ENCODE results near the gene PES1.
"Not testable (repeated sequence)": the region's sequence is repeated elsewhere in the genome, so short reads cannot be mapped to it uniquely, and the experiment has no call there.

The PES1 gene

DNA sequence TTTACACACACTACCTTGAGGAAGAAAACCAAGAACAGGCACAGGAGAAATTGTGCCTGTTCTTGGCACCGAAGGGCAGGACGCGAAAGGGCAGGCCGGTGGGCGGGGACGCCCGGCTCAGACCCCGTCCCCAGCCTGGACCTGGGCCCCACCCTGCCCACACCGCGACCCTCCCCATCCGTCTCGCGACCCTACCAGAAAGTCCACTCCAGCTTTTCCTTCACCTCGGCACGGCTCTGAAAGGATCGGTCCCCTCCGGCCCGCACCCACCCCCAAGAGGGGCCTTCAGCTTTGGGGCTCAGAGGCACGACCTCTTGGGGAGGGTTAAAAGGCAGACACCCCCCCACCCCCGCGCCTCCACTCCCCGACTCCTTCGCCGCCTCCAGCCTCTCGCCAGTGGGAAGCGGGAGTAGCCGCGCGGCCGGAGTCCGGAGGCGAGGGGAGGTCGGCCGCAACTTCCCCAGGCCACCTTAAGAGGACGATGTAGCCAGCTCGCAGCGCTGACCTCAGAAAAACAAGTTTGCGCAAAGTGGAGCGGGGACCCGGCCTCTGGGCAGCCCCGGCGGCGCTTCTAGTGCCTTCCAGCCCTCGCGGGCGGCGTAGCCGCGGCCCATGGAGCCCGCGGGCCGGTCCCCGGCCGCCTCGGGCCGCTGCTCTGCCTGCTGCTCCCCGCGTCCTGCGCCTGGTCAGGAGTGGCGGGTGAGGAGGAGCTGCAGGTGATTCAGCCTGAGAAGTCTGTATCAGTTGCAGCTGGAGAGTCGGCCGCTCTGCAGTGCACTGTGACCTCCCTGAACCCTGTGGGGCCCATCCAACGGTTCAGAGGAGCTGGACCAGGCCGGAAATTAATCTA lies 49.5 kb downstream of the PES1 start:
- H3K4me1 ChIP-seq (ENCODE audit: control insufficient read depth in 5 of 5, insufficient read depth in 5 of 5, low read length in 5 of 5) = peaks cover 0 to 11% (median 4%) of the 10 kb centered on the region in 5 donors
- no peak overlapping the region for H3K9ac ChIP-seq (ENCODE audit: low read length in 5 of 5)
- no peaks in the 10 kb centered on the region for H3K9me3 ChIP-seq (ENCODE audit: control insufficient read depth in 5 of 5, low read length in 5 of 5)
- H3K27ac ChIP-seq (ENCODE audit: low read depth, low read length) = no peak overlapping the region
- H3K27me3 ChIP-seq (ENCODE audit: control insufficient read depth in 5 of 5, insufficient read depth in 4 of 5, low read length in 5 of 5) = peaks cover 15 to 37% (median 27%) of the 10 kb centered on the region in 5 donors
- no peaks in the 10 kb centered on the region for H3K36me3 ChIP-seq (ENCODE audit: control insufficient read depth in 5 of 5, insufficient read depth in 5 of 5, low read length in 5 of 5)
- peak overlapping the region in 2 of 5 donors; percentile 12 to 42 for H3K4me3 ChIP-seq (ENCODE audit: low read depth in 1 of 5, low read length in 5 of 5)

DNA sequence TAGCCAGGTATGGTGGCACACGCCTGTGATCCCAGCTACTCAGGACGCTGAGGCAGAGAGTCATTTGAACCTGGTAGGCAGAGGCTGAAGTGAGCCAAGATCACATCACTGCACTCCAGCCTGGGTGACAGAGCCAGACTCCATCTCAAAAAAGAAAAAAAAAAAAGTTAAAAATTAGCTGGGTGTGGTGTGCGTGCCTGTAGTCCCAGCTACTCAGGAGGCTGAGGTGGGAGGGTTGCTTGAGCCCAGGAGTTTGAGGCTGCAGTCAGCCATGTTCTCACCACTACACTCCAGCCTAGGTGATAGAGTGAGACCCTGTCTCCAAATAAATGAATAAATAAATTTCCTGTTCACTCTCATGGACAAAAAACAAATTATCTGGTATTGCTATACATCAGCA lies 50.2 kb downstream of the PES1 start:
- Histone ChIP-seq H3K27me3 (ENCODE audit: control insufficient read depth in 5 of 5, insufficient read depth in 4 of 5, low read length in 5 of 5) (peaks cover 15 to 30% (median 20%) of the 10 kb centered on the region in 5 donors), H3K4me1 (ENCODE audit: control insufficient read depth in 5 of 5, insufficient read depth in 5 of 5, low read length in 5 of 5) (peaks cover 0 to 11% (median 4%) of the 10 kb centered on the region in 5 donors)
- not testable (repeated sequence) for H3K36me3 ChIP-seq (ENCODE audit: control insufficient read depth in 5 of 5, insufficient read depth in 5 of 5, low read length in 5 of 5); H3K9me3 ChIP-seq (ENCODE audit: control insufficient read depth in 5 of 5, low read length in 5 of 5); H3K9ac ChIP-seq (ENCODE audit: low read length in 5 of 5); H3K27ac ChIP-seq (ENCODE audit: low read depth, low read length); H3K4me3 ChIP-seq (ENCODE audit: low read depth in 1 of 5, low read length in 5 of 5)

GRCh38 chr22:30539368-30539767 lies 52.3 kb downstream of the PES1 start:
- H3K27me3 ChIP-seq (ENCODE audit: control insufficient read depth in 5 of 5, insufficient read depth in 4 of 5, low read length in 5 of 5) = peaks cover 15 to 32% (median 18%) of the 10 kb centered on the region in 5 donors
- H3K4me3 ChIP-seq (ENCODE audit: low read depth in 1 of 5, low read length in 5 of 5) = no peak overlapping the region
- no peaks in the 10 kb centered on the region for H3K36me3 ChIP-seq (ENCODE audit: control insufficient read depth in 5 of 5, insufficient read depth in 5 of 5, low read length in 5 of 5)
- H3K4me1 ChIP-seq (ENCODE audit: control insufficient read depth in 5 of 5, insufficient read depth in 5 of 5, low read length in 5 of 5) = peaks cover 0 to 11% (median 4%) of the 10 kb centered on the region in 5 donors
- H3K27ac ChIP-seq (ENCODE audit: low read depth, low read length) = no peak overlapping the region
- no peak overlapping the region for H3K9ac ChIP-seq (ENCODE audit: low read length in 5 of 5)
- H3K9me3 ChIP-seq (ENCODE audit: control insufficient read depth in 5 of 5, low read length in 5 of 5) = no peaks in the 10 kb centered on the region

- H3K27ac ChIP-seq (ENCODE audit: low read depth, low read length) = no peak overlapping the region
- no peak overlapping the region for H3K9ac ChIP-seq (ENCODE audit: low read length in 5 of 5)
- no peaks in the 10 kb centered on the region for H3K36me3 ChIP-seq (ENCODE audit: control insufficient read depth in 5 of 5, insufficient read depth in 5 of 5, low read length in 5 of 5)
- H3K27me3 ChIP-seq (ENCODE audit: control insufficient read depth in 5 of 5, insufficient read depth in 4 of 5, low read length in 5 of 5) = peaks cover 13 to 23% (median 15%) of the 10 kb centered on the region in 5 donors
- H3K4me3 ChIP-seq (ENCODE audit: low read depth in 1 of 5, low read length in 5 of 5) = no peak overlapping the region
- H3K9me3 ChIP-seq (ENCODE audit: control insufficient read depth in 5 of 5, low read length in 5 of 5) = no peaks in the 10 kb centered on the region
- peaks cover 0 to 11% (median 4%) of the 10 kb centered on the region in 5 donors for H3K4me1 ChIP-seq (ENCODE audit: control insufficient read depth in 5 of 5, insufficient read depth in 5 of 5, low read length in 5 of 5)
These were observed 53.4 kb downstream of the PES1 start for GRCh38 chr22:30538280-30538679.

- Histone ChIP-seq H3K4me3 (ENCODE audit: low read depth in 1 of 5, low read length in 5 of 5) (no peak overlapping the region), H3K9ac (ENCODE audit: low read length in 5 of 5) (no peak overlapping the region), H3K27ac (ENCODE audit: low read depth, low read length) (no peak overlapping the region), H3K9me3 (ENCODE audit: control insufficient read depth in 5 of 5, low read length in 5 of 5) (no peaks in the 10 kb centered on the region), H3K27me3 (ENCODE audit: control insufficient read depth in 5 of 5, insufficient read depth in 4 of 5, low read length in 5 of 5) (peaks cover 5 to 13% (median 9%) of the 10 kb centered on the region in 5 donors), H3K4me1 (ENCODE audit: control insufficient read depth in 5 of 5, insufficient read depth in 5 of 5, low read length in 5 of 5) (peaks cover 0 to 5% (median 0%) of the 10 kb centered on the region in 5 donors), H3K36me3 (ENCODE audit: control insufficient read depth in 5 of 5, insufficient read depth in 5 of 5, low read length in 5 of 5) (no peaks in the 10 kb centered on the region)
These were observed 54.5 kb downstream of the PES1 start for GRCh38 chr22:30537083-30537731.

GRCh38 chr22:30535182-30535581 lies 56.5 kb downstream of the PES1 start:
- Histone ChIP-seq H3K9me3 (ENCODE audit: control insufficient read depth in 5 of 5, low read length in 5 of 5) (no peaks in the 10 kb centered on the region), H3K27ac (ENCODE audit: low read depth, low read length) (no peak overlapping the region), H3K9ac (ENCODE audit: low read length in 5 of 5) (no peak overlapping the region), H3K36me3 (ENCODE audit: control insufficient read depth in 5 of 5, insufficient read depth in 5 of 5, low read length in 5 of 5) (no peaks in the 10 kb centered on the region), H3K27me3 (ENCODE audit: control insufficient read depth in 5 of 5, insufficient read depth in 4 of 5, low read length in 5 of 5) (peaks cover 4 to 13% (median 6%) of the 10 kb centered on the region in 5 donors), H3K4me3 (ENCODE audit: low read depth in 1 of 5, low read length in 5 of 5) (no peak overlapping the region), H3K4me1 (ENCODE audit: control insufficient read depth in 5 of 5, insufficient read depth in 5 of 5, low read length in 5 of 5) (no peaks in the 10 kb centered on the region)

DNA sequence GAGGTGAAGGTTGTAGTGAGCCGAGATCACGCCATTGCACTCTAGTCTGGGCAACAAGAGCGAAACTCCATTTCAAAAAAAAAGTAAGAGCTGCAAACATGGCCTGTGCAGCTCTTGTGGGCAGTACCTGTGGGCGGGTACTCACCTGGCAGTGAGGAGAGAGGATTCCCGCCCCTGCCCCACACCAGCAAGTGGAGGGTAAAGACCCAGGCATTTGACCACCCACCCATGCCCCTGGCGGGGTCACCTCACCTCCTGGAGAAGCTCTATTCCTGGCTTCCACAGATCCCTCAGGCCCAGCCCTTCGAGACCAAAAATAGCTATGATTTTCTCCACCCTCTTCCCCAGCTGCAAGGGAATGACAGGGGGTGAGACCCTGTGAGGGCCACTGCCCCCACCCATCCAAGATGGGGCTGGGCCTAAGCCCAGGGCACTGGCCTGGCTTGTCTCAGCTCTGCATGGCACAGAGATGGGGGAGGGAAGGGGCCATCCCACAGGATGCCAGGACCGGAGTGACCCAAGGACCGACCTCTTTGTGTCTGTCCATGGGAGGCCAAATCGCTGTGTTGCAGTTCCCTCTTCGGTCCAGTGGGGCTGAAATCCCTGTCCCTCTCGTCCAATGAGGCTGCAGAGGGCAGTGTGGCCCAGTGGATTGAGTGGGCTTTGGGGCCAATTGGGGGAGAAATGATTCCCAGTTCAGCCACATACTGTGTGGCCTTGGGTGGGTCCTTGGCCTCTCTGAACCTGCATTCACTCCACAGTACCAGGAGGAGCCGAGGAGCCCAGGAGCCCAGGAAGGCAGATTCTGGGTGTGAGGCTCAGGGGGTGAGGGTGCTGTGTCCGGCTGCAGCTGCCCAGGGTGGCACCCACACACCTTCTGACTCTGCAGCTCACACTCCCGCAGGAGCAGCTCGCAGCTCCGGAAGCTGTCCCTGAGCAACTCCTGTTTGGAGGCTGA lies 59.8 kb downstream of the PES1 start:
- no peak overlapping the region for H3K4me3 ChIP-seq (ENCODE audit: low read depth in 1 of 5, low read length in 5 of 5)
- no peak overlapping the region for H3K27ac ChIP-seq (ENCODE audit: low read depth, low read length)
- no peaks in the 10 kb centered on the region for H3K9me3 ChIP-seq (ENCODE audit: control insufficient read depth in 5 of 5, low read length in 5 of 5)
- H3K36me3 ChIP-seq (ENCODE audit: control insufficient read depth in 5 of 5, insufficient read depth in 5 of 5, low read length in 5 of 5) = no peaks in the 10 kb centered on the region
- no peaks in the 10 kb centered on the region for H3K4me1 ChIP-seq (ENCODE audit: control insufficient read depth in 5 of 5, insufficient read depth in 5 of 5, low read length in 5 of 5)
- H3K9ac ChIP-seq (ENCODE audit: low read length in 5 of 5) = no peak overlapping the region
- peaks cover 0 to 5% (median 0%) of the 10 kb centered on the region in 5 donors for H3K27me3 ChIP-seq (ENCODE audit: control insufficient read depth in 5 of 5, insufficient read depth in 4 of 5, low read length in 5 of 5)

DNA sequence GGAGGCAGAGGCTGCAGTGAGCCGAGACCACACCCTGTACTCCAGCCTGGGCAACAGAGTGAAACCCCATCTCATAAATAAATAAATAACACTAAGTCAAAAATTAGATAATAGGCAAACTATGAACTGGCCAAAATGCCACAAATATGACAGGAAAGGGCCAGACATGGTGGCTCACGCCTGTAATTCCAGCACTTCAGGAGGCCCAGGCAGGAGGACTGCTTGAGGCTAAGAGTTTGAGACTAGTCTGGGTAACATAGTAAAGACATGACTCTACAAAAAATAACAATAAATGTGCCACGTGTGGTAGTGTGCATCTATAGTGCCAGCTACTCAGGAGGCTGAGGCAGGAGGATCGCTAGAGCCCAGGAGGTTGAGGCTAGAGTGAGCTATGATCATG lies 65.1 kb downstream of the PES1 start:
- H3K9ac ChIP-seq (ENCODE audit: low read length in 5 of 5) = no peak overlapping the region
- peaks cover 0 to 6% (median 4%) of the 10 kb centered on the region in 5 donors for H3K27me3 ChIP-seq (ENCODE audit: control insufficient read depth in 5 of 5, insufficient read depth in 4 of 5, low read length in 5 of 5)
- no peak overlapping the region for H3K4me3 ChIP-seq (ENCODE audit: low read depth in 1 of 5, low read length in 5 of 5)
- no peak overlapping the region for H3K27ac ChIP-seq (ENCODE audit: low read depth, low read length)
- H3K9me3 ChIP-seq (ENCODE audit: control insufficient read depth in 5 of 5, low read length in 5 of 5) = no peaks in the 10 kb centered on the region
- H3K36me3 ChIP-seq (ENCODE audit: control insufficient read depth in 5 of 5, insufficient read depth in 5 of 5, low read length in 5 of 5) = no peaks in the 10 kb centered on the region
- H3K4me1 ChIP-seq (ENCODE audit: control insufficient read depth in 5 of 5, insufficient read depth in 5 of 5, low read length in 5 of 5) = no peaks in the 10 kb centered on the region

Data from subcutaneous abdominal adipose tissue (tissue), 5 donors.